Gastroesophageal sphincter (tissue), 3 donors: ENCODE measurements around the gene SLC17A5.

ENCODE experiments used
- CTCF ChIP-seq, 4 experiments: fragments of 200-600 bp in 2 of 4; fragments of 450-650 bp in 2 of 4; sonication (generic) in 1 of 4; IDR thresholded peaks; one replicate each; pipeline ENCODE4 v1.5.1; 2017 to 2019; ENCODE audit warnings: antibody characterized with exemption in 4 of 4, mild to moderate bottlenecking in 2 of 4, moderate library complexity in 2 of 4
- EP300 ChIP-seq: sonication (generic); formaldehyde crosslinking; IDR thresholded peaks from one replicate; pipeline ENCODE4 v1.6.1; 2017; ENCODE audit warnings: antibody characterized with exemption, mild to moderate bottlenecking
- POLR2A ChIP-seq, 2 donors: fragments of 450-650 bp; IDR thresholded peaks; one replicate each; pipeline ENCODE4 v1.6.1; 2017; ENCODE audit warnings: antibody characterized with exemption in 2 of 2, mild to moderate bottlenecking in 2 of 2, moderate library complexity in 1 of 2

GRCh38 chr6:73679009-73679408 lies 25.2 kb upstream of the SLC17A5 start:
- TF ChIP-seq EP300 (no peak), CTCF (IDR thresholded peaks at IDR 0.05) (no peak), POLR2A (IDR thresholded peaks at IDR 0.05) (no peak)
